IPS-15b (cell line): Measurements from ENCODE around the gene LINC01488.

Experiments used
- H3K27me3 ChIP-seq: one replicate; pipeline ENCODE4 v1.6.1; 2013; ENCODE audit warnings: low read length; ENCODE audit not compliant: control insufficient read depth, insufficient read depth
- H3K36me3 ChIP-seq: one replicate; pipeline ENCODE4 v1.6.1; 2013; ENCODE audit warnings: low read length; ENCODE audit not compliant: control insufficient read depth, insufficient read depth
- H3K4me1 ChIP-seq: one replicate; pipeline ENCODE4 v1.6.1; 2013; ENCODE audit warnings: mild to moderate bottlenecking, low read length; ENCODE audit not compliant: control insufficient read depth, insufficient read depth
- H3K4me3 ChIP-seq: one replicate; pipeline ENCODE4 v1.5.1; 2013; ENCODE audit warnings: low read depth, low read length
- H3K9ac ChIP-seq: one replicate; pipeline ENCODE4 v1.6.1; 2013; ENCODE audit warnings: low read depth, mild to moderate bottlenecking, low read length
- H3K9me3 ChIP-seq: one replicate; pipeline ENCODE4 v1.6.1; 2013; ENCODE audit warnings: mild to moderate bottlenecking, low read length; ENCODE audit not compliant: control insufficient read depth, insufficient read depth

The LINC01488 gene

DNA sequence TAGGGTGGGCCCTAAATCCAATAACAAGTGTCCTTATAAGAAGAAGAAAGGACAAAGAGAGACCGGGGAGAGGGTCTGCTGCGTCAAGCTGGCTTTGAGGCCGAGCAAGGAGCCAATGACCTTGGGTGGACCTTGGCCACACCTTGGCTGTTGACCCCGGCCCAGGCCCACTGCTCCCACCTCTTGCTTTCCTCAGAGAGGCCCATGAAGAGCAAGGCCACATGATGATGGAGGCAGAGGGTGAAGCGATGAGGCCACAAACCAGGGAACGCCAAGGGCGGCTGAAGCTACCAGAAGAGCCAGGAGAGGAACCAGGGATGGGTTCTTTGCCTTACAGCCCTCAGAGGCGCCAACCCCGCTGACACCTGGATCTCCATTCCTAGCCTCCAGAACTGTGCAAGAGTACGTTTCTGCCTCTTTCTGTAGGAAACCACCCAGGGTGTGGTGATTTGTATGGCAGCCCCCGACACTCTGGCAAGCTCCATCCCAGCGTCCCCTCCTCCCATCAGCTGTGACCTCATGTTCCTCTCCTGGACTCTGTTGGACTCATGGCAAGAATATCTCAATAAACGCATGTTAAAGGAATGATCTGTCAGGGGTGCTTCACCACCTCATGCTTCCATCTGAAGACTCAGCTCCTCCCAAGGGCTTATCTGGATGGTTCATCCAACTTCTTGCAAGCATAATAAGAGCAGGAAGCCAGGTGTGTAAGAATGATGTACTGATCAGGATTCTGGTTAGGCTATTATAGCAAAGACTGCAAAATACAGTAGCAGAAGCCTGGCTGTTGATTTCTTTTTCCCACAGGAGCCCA is 41.6 kb upstream of the LINC01488 start:
- H3K4me3 ChIP-seq = no peak overlapping the region
- H3K36me3 ChIP-seq = no peaks in the 10 kb centered on the region
- H3K9ac ChIP-seq = no peak overlapping the region
- H3K27me3 ChIP-seq = no peaks in the 10 kb centered on the region
- H3K9me3 ChIP-seq = no peaks in the 10 kb centered on the region
- H3K4me1 ChIP-seq = peaks cover 15% of the 10 kb centered on the region

DNA sequence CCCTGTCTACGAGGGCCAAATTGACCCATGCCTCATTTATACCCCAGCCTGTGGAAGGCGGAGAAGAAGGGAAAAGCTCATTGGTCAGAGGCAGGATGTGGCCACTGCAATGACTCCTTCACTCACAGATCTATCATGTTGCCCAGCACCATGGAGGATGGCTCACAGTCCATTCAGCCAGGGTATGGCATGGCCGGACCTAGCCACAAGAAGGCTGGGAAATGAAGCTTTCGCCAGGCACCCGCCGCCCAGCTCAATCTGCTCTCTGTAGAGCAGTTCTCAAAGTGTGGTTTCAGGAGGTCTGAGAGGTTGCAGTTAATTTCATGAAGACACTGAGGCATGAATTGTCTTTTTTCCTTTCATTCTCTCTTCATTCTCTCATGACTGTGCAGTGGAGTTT is 40.6 kb upstream of the LINC01488 start:
- H3K4me1 ChIP-seq = peaks cover 13% of the 10 kb centered on the region

DNA sequence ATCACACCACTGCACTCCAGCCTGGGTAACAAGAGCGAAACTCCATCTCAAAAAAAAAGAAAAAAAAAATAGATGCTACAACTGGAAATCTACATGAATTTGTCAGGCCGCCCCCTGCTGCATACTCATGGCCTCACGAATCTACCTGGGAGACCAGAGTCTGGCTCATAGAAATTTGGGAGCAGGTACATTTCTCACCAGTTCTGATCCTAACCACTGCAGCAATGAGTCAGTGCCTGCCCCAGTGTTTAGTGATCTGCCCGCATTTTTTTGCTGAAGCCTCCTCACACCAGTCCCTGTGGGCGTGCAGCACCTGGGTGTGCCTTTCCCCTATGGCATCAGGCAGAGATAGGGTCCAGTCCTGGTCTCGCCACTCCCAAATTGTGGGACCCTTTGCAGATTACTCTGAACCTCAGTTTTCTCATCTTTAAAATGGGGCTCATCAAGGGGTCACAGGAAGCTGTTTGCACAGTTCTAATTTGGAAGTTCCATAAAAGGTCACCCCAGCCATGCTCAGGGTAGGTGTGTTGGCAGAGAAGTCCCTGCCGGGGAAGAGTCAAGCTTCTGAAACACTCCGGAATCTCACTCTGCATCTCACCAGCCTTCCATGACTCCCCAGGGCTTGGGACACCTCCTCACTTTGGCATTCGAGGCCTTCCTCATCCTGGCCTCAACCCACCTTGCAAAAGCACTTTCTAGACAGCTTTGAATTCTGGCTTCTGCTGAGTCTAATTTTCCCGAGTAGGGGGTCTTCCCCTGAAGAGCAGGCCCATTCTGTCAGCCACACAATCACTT is 39.3 kb upstream of the LINC01488 start:
- no peak overlapping the region for H3K4me3 ChIP-seq
- H3K4me1 ChIP-seq = peaks cover 13% of the 10 kb centered on the region
- no peaks in the 10 kb centered on the region for H3K9me3 ChIP-seq
- H3K36me3 ChIP-seq = no peaks in the 10 kb centered on the region
- no peak overlapping the region for H3K9ac ChIP-seq
- H3K27me3 ChIP-seq = no peaks in the 10 kb centered on the region

More for the DNA sequence above, 40.6 kb upstream of the LINC01488 start:
- Histone ChIP-seq H3K9ac (no peak overlapping the region), H3K4me3 (no peak overlapping the region), H3K9me3 (no peaks in the 10 kb centered on the region), H3K36me3 (no peaks in the 10 kb centered on the region), H3K27me3 (no peaks in the 10 kb centered on the region)

DNA sequence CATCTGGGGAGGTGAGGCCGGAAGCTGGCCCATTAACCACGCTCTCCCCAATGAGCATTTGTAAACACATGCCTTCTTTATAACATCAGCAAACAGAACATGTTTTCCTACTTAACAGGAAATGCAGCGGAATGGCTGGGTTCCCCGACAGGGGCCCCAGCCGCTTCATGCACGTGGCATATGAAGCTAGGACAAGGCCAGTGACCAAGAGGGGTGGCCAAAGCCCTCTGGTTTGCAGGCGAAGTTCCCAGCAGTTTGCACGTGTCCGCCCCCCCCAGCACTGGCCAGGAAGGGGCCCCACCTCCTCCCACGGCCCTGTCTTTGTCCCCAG is 38.7 kb upstream of the LINC01488 start:
- Histone ChIP-seq H3K27me3 (no peaks in the 10 kb centered on the region), H3K9me3 (no peaks in the 10 kb centered on the region), H3K4me1 (peaks cover 10% of the 10 kb centered on the region), H3K36me3 (no peaks in the 10 kb centered on the region), H3K9ac (no peak overlapping the region), H3K4me3 (no peak overlapping the region)

DNA sequence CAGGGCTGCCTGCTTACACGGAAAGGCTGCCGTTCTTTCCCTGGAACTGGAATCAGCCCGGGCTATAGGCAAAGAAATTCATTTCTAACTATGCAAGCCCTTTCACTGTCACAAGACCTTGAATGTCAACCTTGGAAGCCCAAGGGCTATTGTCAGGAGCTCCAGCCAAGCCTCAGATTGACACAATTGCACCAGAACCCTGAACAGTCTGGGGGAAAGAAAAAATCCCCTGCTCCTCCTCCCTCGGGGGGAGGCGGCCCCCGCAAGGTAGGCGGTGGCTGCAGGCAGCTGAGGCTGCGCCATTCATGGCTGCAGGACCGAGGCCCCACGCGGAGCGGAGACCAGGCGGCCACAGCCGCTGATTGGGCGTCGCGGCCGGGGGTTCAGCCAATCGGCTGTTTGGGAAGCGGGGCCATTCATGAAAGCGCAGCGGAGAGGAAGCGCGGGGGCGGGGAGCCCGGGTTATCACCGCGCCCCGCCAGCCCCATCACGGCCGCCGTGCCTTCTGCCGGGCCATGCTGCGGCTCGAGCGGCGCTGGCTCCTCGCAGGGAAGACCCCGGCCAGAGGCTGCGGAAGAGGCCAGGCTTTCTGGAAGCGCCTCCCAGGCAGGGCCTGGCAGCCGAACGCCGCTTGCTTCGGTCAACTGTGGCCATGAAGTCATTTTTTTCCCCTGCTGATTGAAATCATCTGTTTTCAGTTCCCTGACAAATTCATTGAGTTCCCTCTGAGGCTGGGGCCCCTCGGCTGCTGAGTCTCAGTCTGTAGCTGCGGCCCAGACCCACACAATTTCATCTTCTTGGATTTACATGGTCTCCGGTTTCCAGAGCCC is 38.1 kb upstream of the LINC01488 start:
- H3K36me3 ChIP-seq = no peaks in the 10 kb centered on the region
- H3K4me3 ChIP-seq = no peak overlapping the region
- peaks cover 8% of the 10 kb centered on the region for H3K4me1 ChIP-seq
- no peaks in the 10 kb centered on the region for H3K27me3 ChIP-seq
- peak overlapping the region; percentile 24 for H3K9ac ChIP-seq
- H3K9me3 ChIP-seq = no peaks in the 10 kb centered on the region

DNA sequence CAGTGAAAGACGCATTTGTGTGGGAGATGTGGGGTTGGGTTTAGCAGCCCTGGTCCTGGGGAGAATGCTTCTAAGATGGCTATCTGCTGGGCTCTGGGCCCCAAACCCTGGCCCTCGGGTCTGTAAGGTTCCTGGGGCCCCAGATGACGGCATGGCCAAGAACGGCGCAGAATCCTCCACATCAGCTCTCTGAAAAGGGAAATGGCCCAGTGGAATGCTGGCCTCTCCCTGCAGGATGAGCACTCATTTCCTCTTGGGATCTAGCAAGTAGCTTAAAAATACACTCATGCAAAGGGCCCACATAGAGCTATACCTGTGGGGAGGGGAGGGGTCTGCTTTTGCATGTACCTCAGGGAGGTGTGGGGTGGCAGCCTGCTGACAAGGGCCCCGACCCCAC is 37.5 kb upstream of the LINC01488 start:
- Histone ChIP-seq H3K4me3 (no peak overlapping the region), H3K27me3 (no peaks in the 10 kb centered on the region), H3K9ac (peak overlapping the region; percentile 24), H3K36me3 (no peaks in the 10 kb centered on the region), H3K9me3 (no peaks in the 10 kb centered on the region), H3K4me1 (peaks cover 8% of the 10 kb centered on the region)

DNA sequence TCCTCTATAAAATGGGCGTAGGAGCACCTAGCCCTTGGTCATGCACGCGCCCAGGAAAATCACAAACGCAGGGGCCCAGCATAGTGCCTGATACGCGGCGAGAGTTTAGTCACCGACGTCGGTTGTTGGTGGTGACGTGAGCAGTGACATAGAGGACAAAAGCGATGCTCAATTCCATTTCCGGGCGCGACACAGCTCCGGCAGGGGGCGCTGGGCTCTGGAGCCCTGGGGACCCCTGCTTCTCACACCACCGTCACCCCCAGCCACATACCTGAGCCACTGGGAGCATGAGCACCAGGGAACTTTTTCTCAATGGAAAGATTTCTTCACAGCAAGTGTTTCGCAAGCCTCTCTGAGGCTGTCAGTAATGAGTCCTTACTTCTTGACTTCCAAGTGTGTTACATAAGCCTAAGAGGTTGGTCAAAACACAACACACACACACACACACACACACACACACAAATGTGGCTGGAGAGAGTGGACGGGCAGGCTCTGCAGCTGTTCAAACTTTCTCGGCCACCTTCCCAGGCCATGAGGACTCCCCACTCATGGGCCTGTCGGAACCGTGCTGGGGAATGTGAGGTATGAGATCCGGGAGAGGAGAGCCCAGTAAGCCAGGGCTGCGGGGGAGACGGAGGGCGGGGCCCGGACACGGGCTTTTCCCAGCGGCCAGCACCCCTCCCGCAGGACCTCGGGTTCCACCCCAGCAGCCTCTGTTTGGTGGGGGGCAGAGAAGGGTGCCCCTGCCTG is 36.9 kb upstream of the LINC01488 start:
- Histone ChIP-seq H3K27me3 (no peaks in the 10 kb centered on the region), H3K4me3 (no peak overlapping the region), H3K9ac (no peak overlapping the region), H3K36me3 (no peaks in the 10 kb centered on the region), H3K9me3 (no peaks in the 10 kb centered on the region), H3K4me1 (peaks cover 5% of the 10 kb centered on the region)

DNA sequence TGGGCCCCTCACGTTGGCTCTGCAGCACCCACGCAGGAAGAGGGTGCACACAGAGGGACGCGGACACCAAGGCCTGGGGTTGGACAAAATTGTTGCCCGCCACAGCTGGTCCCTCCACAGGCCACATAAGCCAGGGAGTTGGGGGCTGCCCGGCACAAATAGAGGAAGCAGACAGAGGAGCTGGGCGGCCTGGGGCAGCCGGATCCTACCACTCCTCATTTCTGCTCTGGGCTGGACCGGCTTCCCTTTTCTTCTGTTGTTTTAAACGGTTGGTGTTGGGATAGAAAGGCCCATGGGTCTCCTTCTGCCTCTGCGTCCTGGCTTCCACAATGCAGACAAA is 36.4 kb upstream of the LINC01488 start:
- peaks cover 5% of the 10 kb centered on the region for H3K4me1 ChIP-seq
- H3K4me3 ChIP-seq = no peak overlapping the region

DNA sequence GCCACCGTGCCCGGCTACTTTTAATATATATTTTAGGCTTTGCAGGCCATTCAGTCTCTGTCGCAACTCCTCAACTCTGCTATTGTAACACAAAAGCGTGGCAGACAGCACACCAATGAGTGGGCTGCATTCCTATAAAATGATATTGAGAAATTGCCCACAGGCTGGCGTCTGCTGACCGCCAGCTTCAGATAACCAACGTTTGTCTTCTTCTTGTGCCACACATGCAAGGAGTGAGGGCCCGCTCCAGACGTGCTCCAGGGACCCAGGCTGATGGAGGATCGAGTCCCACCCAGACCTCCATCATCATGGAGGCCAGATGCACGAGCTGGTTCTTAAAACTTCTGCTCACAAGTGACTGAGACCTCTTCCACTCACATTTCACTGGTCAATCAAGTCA is 35.4 kb upstream of the LINC01488 start:
- Histone ChIP-seq H3K4me3 (no peak overlapping the region), H3K4me1 (peaks cover 5% of the 10 kb centered on the region), H3K9ac (no peak overlapping the region), H3K27me3 (no peaks in the 10 kb centered on the region), H3K9me3 (no peaks in the 10 kb centered on the region), H3K36me3 (no peaks in the 10 kb centered on the region)

More for the DNA sequence above, 36.4 kb upstream of the LINC01488 start:
- Histone ChIP-seq H3K27me3 (no peaks in the 10 kb centered on the region), H3K9ac (no peak overlapping the region), H3K36me3 (no peaks in the 10 kb centered on the region), H3K9me3 (no peaks in the 10 kb centered on the region)

DNA sequence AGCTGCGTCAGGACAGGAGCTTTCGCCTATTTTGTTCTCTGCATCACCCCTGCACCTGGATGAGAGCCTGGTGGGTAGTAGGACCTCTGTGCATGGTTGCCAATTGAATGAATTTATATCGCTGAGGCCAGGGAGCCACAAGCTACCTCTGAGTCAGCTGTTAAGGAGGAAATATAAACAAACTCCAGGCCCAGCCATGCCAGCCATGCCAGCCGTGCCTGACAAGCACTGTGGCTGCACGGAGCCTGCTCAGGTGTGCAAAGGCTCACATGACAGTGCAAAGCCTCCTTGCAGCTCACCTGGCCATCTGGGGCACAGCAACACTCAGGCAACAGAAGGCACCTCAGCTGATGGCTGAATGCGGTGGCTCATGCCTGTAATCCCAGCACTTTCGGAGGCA is 33.7 kb upstream of the LINC01488 start:
- no peaks in the 10 kb centered on the region for H3K9me3 ChIP-seq
- H3K9ac ChIP-seq = no peak overlapping the region
- H3K4me3 ChIP-seq = no peak overlapping the region
- no peaks in the 10 kb centered on the region for H3K36me3 ChIP-seq
- H3K4me1 ChIP-seq = peaks cover 5% of the 10 kb centered on the region
- H3K27me3 ChIP-seq = no peaks in the 10 kb centered on the region
